ENCODE results near the gene PHF19.

Gene PHF19

GRCh38 chr9:120919843-120920805 lies 43.1 kb upstream of the PHF19 start:
- H2BK12ac ChIP-seq (ENCODE audit: low read length), result no peak overlapping the region
- H3K9me3 ChIP-seq (ENCODE audit: insufficient read depth, low read depth, low read length), result peaks cover 1% of the 10 kb centered on the region
- no peak overlapping the region for H3K18ac ChIP-seq (ENCODE audit: low read length)
- H2BK5ac ChIP-seq (ENCODE audit: low read depth, low read length, poor library complexity), result no peak overlapping the region
- DNase-seq, result no peak
- no peaks in the 10 kb centered on the region for H3K27me3 ChIP-seq (ENCODE audit: insufficient read depth, low read length)
- no peak overlapping the region for H2AFZ ChIP-seq (ENCODE audit: insufficient read depth, low read length, poor library complexity)
- no peaks in the 10 kb centered on the region for H3K79me2 ChIP-seq (ENCODE audit: control insufficient read depth, insufficient read depth, low read length, poor library complexity)
- H2BK120ac ChIP-seq (ENCODE audit: insufficient read depth, low read length, poor library complexity), result no peak overlapping the region
- H4K12ac ChIP-seq (ENCODE audit: low read depth, low read length), result no peak overlapping the region
- H4K91ac ChIP-seq (ENCODE audit: low read depth, low read length), result peak overlapping the region; percentile 7
- no peak overlapping the region for H3K4ac ChIP-seq (ENCODE audit: low read depth, low read length)
- H3K79me1 ChIP-seq (ENCODE audit: low read length), result no peaks in the 10 kb centered on the region
- no peak overlapping the region for H3K14ac ChIP-seq (ENCODE audit: low read length)
- H3K4me3 ChIP-seq (ENCODE audit: low read depth, low read length), result no peak overlapping the region
- peaks cover 14 to 16% of the 10 kb centered on the region in 2 experiments for H3K4me1 ChIP-seq (ENCODE audit: control insufficient read depth in 1 of 2, insufficient read depth in 2 of 2, low read length in 2 of 2)
- no peak overlapping the region for H3K23ac ChIP-seq (ENCODE audit: low read length)
- H3K4me2 ChIP-seq (ENCODE audit: low read length), result no peak overlapping the region
- no peak overlapping the region for H4K8ac ChIP-seq (ENCODE audit: low read depth, low read length)
- H3K9ac ChIP-seq (ENCODE audit: low read length), result peak overlapping the region; percentile 21
- no CpG with 5 or more reads among the region's 6 CpGs for WGBS (ENCODE audit: extremely low coverage, insufficient coverage, insufficient read length)
- H3K27ac ChIP-seq (ENCODE audit: low read depth, low read length), result no peak overlapping the region
- H3K36me3 ChIP-seq (ENCODE audit: control insufficient read depth in 1 of 2, insufficient read depth in 2 of 2, low read length in 2 of 2), result no peaks in the 10 kb centered on the region
- H2AK5ac ChIP-seq (ENCODE audit: low read length), result no peak overlapping the region

GRCh38 chr9:120918931-120919842 lies 42.2 kb upstream of the PHF19 start:
- Histone ChIP-seq H3K79me1 (ENCODE audit: low read length) (no peaks in the 10 kb centered on the region), H3K27me3 (ENCODE audit: insufficient read depth, low read length) (no peaks in the 10 kb centered on the region), H2BK12ac (ENCODE audit: low read length) (peak overlapping the region; percentile 7), H3K36me3 (ENCODE audit: control insufficient read depth in 1 of 2, insufficient read depth in 2 of 2, low read length in 2 of 2) (no peaks in the 10 kb centered on the region), H2AFZ (ENCODE audit: insufficient read depth, low read length, poor library complexity) (no peak overlapping the region), H3K18ac (ENCODE audit: low read length) (no peak overlapping the region), H3K79me2 (ENCODE audit: control insufficient read depth, insufficient read depth, low read length, poor library complexity) (no peaks in the 10 kb centered on the region), H2AK5ac (ENCODE audit: low read length) (no peak overlapping the region), H4K8ac (ENCODE audit: low read depth, low read length) (peak overlapping the region; percentile 30), H3K9ac (ENCODE audit: low read length) (no peak overlapping the region), H4K91ac (ENCODE audit: low read depth, low read length) (peak overlapping the region; percentile 7), H3K23ac (ENCODE audit: low read length) (no peak overlapping the region), H3K4me1 (ENCODE audit: control insufficient read depth in 1 of 2, insufficient read depth in 2 of 2, low read length in 2 of 2) (peaks cover 14 to 16% of the 10 kb centered on the region in 2 experiments), H3K14ac (ENCODE audit: low read length) (peak overlapping the region; percentile 0), H2BK120ac (ENCODE audit: insufficient read depth, low read length, poor library complexity) (peak overlapping the region; percentile 5), H4K12ac (ENCODE audit: low read depth, low read length) (no peak overlapping the region), H3K4ac (ENCODE audit: low read depth, low read length) (no peak overlapping the region), H3K4me2 (ENCODE audit: low read length) (no peak overlapping the region), H2BK5ac (ENCODE audit: low read depth, low read length, poor library complexity) (no peak overlapping the region), H3K4me3 (ENCODE audit: low read depth, low read length) (no peak overlapping the region), H3K9me3 (ENCODE audit: insufficient read depth, low read depth, low read length) (peaks cover 1% of the 10 kb centered on the region), H3K27ac (ENCODE audit: low read depth, low read length) (peak overlapping the region; percentile 23)
- WGBS (ENCODE audit: extremely low coverage, insufficient coverage, insufficient read length), result no CpG with 5 or more reads among the region's 20 CpGs
- no peak for DNase-seq

GRCh38 chr9:120917929-120918762 lies 41.2 kb upstream of the PHF19 start:
- Histone ChIP-seq H4K12ac (ENCODE audit: low read depth, low read length) (no peak overlapping the region), H2AK5ac (ENCODE audit: low read length) (no peak overlapping the region), H3K23ac (ENCODE audit: low read length) (no peak overlapping the region), H3K9ac (ENCODE audit: low read length) (no peak overlapping the region), H3K79me1 (ENCODE audit: low read length) (no peaks in the 10 kb centered on the region), H3K4me1 (ENCODE audit: control insufficient read depth in 1 of 2, insufficient read depth in 2 of 2, low read length in 2 of 2) (peaks cover 14 to 16% of the 10 kb centered on the region in 2 experiments), H3K9me3 (ENCODE audit: insufficient read depth, low read depth, low read length) (peaks cover 1% of the 10 kb centered on the region), H3K14ac (ENCODE audit: low read length) (peak overlapping the region; percentile 0), H2AFZ (ENCODE audit: insufficient read depth, low read length, poor library complexity) (no peak overlapping the region), H3K4ac (ENCODE audit: low read depth, low read length) (peak overlapping the region; percentile 9), H3K79me2 (ENCODE audit: control insufficient read depth, insufficient read depth, low read length, poor library complexity) (no peaks in the 10 kb centered on the region), H4K91ac (ENCODE audit: low read depth, low read length) (no peak overlapping the region), H2BK12ac (ENCODE audit: low read length) (no peak overlapping the region), H3K4me2 (ENCODE audit: low read length) (no peak overlapping the region), H3K27ac (ENCODE audit: low read depth, low read length) (no peak overlapping the region), H3K18ac (ENCODE audit: low read length) (no peak overlapping the region), H2BK120ac (ENCODE audit: insufficient read depth, low read length, poor library complexity) (no peak overlapping the region), H4K8ac (ENCODE audit: low read depth, low read length) (peak overlapping the region; percentile 30), H3K27me3 (ENCODE audit: insufficient read depth, low read length) (no peaks in the 10 kb centered on the region), H2BK5ac (ENCODE audit: low read depth, low read length, poor library complexity) (no peak overlapping the region), H3K4me3 (ENCODE audit: low read depth, low read length) (no peak overlapping the region), H3K36me3 (ENCODE audit: control insufficient read depth in 1 of 2, insufficient read depth in 2 of 2, low read length in 2 of 2) (no peaks in the 10 kb centered on the region)
- WGBS (ENCODE audit: extremely low coverage, insufficient coverage, insufficient read length), result no CpG with 5 or more reads among the region's 4 CpGs
- no peak for DNase-seq

Data from trophoblast cell (in vitro differentiated cells and primary cell).